Liver (tissue), 9 donors: ENCODE measurements around the gene MOK. TPM values are rescaled to one million over a fixed set of nuclear protein-coding genes. Genes with fewer than 3 reads are reported as not detected.

Source experiments
- DNase-seq: peaks from one replicate; pipeline ENCODE4 v3.0.0-alpha.2; 2017; ENCODE audit warnings: low spot score
- H3K27ac ChIP-seq, 2 donors: one replicate each; pipeline ENCODE4 v1.7.0; 2013; ENCODE audit warnings: inconsistent platforms in 2 of 2, low read length in 2 of 2, control low read depth in 1 of 2, low read depth in 1 of 2, mild to moderate bottlenecking in 1 of 2
- H3K27me3 ChIP-seq, 4 donors: one replicate each; pipeline versions ENCODE4 v1.6.1 to v1.7.0; 2013; ENCODE audit warnings: low read length in 3 of 4, inconsistent platforms in 1 of 4, mild to moderate bottlenecking in 1 of 4, moderate library complexity in 1 of 4; ENCODE audit not compliant: control insufficient read depth in 4 of 4, insufficient read depth in 4 of 4
- H3K36me3 ChIP-seq, 4 donors: one replicate each; pipeline versions ENCODE4 v1.6.1 to v1.7.0; 2013; ENCODE audit warnings: low read length in 3 of 4, mild to moderate bottlenecking in 3 of 4, low read depth in 1 of 4, moderate library complexity in 1 of 4; ENCODE audit not compliant: control insufficient read depth in 4 of 4, insufficient read depth in 3 of 4
- H3K4me1 ChIP-seq, 4 donors: one replicate each; pipeline versions ENCODE4 v1.6.1 to v1.7.0; 2013; ENCODE audit warnings: low read length in 3 of 4, mild to moderate bottlenecking in 3 of 4, moderate library complexity in 1 of 4; ENCODE audit not compliant: control insufficient read depth in 4 of 4, insufficient read depth in 4 of 4
- H3K4me3 ChIP-seq, 3 donors: one replicate each; pipeline versions ENCODE4 v1.6.1 to v1.7.0; 2013; ENCODE audit warnings: low read length in 3 of 3, control low read depth in 1 of 3, low read depth in 1 of 3, mild to moderate bottlenecking in 1 of 3
- H3K9ac ChIP-seq, 2 donors: one replicate each; pipeline ENCODE4 v1.7.0; 2013; ENCODE audit warnings: low read length in 2 of 2, mild to moderate bottlenecking in 2 of 2, moderate library complexity in 2 of 2, control low read depth in 1 of 2, low read depth in 1 of 2
- H3K9me3 ChIP-seq, 4 donors: one replicate each; pipeline versions ENCODE4 v1.6.1 to v1.7.0; 2013; ENCODE audit warnings: low read length in 3 of 4; ENCODE audit not compliant: control insufficient read depth in 4 of 4
- EGR1 ChIP-seq, 2 donors: IDR thresholded peaks; 2 replicates each; pipeline ENCODE4 v1.6.1; 2016 to 2018; ENCODE audit warnings: antibody characterized with exemption in 2 of 2, low read depth in 2 of 2
- FOXA1 ChIP-seq: IDR thresholded peaks from 2 replicates; pipeline ENCODE4 v1.6.1; 2016; ENCODE audit warnings: antibody characterized with exemption
- FOXA2 ChIP-seq: IDR thresholded peaks from 2 replicates; pipeline ENCODE4 v1.6.1; 2016; ENCODE audit warnings: antibody characterized with exemption
- GABPA ChIP-seq, 2 donors: IDR thresholded peaks in 1 of 2; conservative IDR thresholded peaks in 1 of 2; 2 replicates each; pipeline ENCODE4 v1.6.1; 2016; ENCODE audit warnings: antibody characterized with exemption in 2 of 2, mild to moderate bottlenecking in 1 of 2, moderate library complexity in 1 of 2
- HNF4A ChIP-seq, 2 donors: conservative IDR thresholded peaks; 2 replicates each; pipeline ENCODE4 v1.6.1; 2016; ENCODE audit warnings: antibody characterized with exemption in 2 of 2, mild to moderate bottlenecking in 2 of 2
- HNF4G ChIP-seq: IDR thresholded peaks from 2 replicates; pipeline ENCODE4 v1.6.1; 2016; ENCODE audit warnings: antibody characterized with exemption
- JUND ChIP-seq, 2 donors: IDR thresholded peaks; 2 replicates each; pipeline ENCODE4 v1.6.1; 2016; ENCODE audit warnings: antibody characterized with exemption in 2 of 2
- NR2F2 ChIP-seq: IDR thresholded peaks from 2 replicates; pipeline ENCODE4 v1.6.1; 2016; ENCODE audit warnings: antibody characterized with exemption
- RAD21 ChIP-seq, 2 donors: IDR thresholded peaks; 2 replicates each; pipeline ENCODE4 v1.6.1; 2016; ENCODE audit warnings: antibody characterized with exemption in 2 of 2, mild to moderate bottlenecking in 2 of 2
- RXRA ChIP-seq, 2 donors: IDR thresholded peaks; 2 replicates each; pipeline ENCODE4 v1.6.1; 2017 to 2018; ENCODE audit warnings: antibody characterized with exemption in 2 of 2, mild to moderate bottlenecking in 1 of 2
- YY1 ChIP-seq: IDR thresholded peaks from 2 replicates; pipeline ENCODE4 v1.6.1; 2016; ENCODE audit warnings: antibody characterized with exemption, mild to moderate bottlenecking
- WGBS: extraction: QIAGEN DNeasy Blood & Tissue Kit; methylation state at CpG from one replicate; pipeline ENCODE4 v1.1.7; 2013; 5-methylcytosine and 5-hydroxymethylcytosine counted together
- polyA plus RNA-seq, 2 donors: library from polyadenylated mRNA; stranded (reverse) in 1 of 2; unstranded in 1 of 2; fragments of 200-250 nt in 1 of 2; fragments of >200 nt in 1 of 2; fragmentation: Nextera tagmentation in 1 of 2; extraction: Ambion mirVana in 1 of 2; gene quantifications; one replicate each; pipeline versions ENCODE4 v1.2.1 to v1.2.3, GENCODE V29; 2013 to 2015
- total RNA-seq, 2 donors: library from RNA; depleted of rRNA; stranded (reverse); fragments of >200 nt; gene quantifications; one replicate each; pipeline ENCODE4 v1.2.3, GENCODE V29; 2014
- TF ChIP-seq, protein P1 (sequence below): fragments of 150-350 bp; IDR thresholded peaks from 2 replicates; pipeline ENCODE4 v1.5.1; 2017; ENCODE audit warnings: improper control_type of control experiment, low read depth, low read length; ENCODE audit not compliant: missing input control
- TF ChIP-seq, protein P2 (sequence below): IDR thresholded peaks from 2 replicates; pipeline ENCODE4 v1.6.1; 2016; ENCODE audit warnings: antibody characterized with exemption
- TF ChIP-seq, protein P3 (sequence below): IDR thresholded peaks from 2 replicates; pipeline ENCODE4 v1.6.1; 2016; ENCODE audit warnings: antibody characterized with exemption
- TF ChIP-seq, protein P4 (sequence below): IDR thresholded peaks from 2 replicates; pipeline ENCODE4 v1.6.1; 2016; ENCODE audit warnings: antibody characterized with exemption, mild to moderate bottlenecking
- TF ChIP-seq, protein P5 (sequence below): IDR thresholded peaks from 2 replicates; pipeline ENCODE4 v1.6.1; 2016; ENCODE audit warnings: antibody characterized with exemption
- donor health status: healthy.
- donor health status: healthy.
- donor health status: healthy.
- donor health status: healthy.
- donor health status: healthy.

The MOK gene
- total and polyA plus RNA-seq, 4 donors = 2.4 to 6.4 (median 2.9) TPM

DNA sequence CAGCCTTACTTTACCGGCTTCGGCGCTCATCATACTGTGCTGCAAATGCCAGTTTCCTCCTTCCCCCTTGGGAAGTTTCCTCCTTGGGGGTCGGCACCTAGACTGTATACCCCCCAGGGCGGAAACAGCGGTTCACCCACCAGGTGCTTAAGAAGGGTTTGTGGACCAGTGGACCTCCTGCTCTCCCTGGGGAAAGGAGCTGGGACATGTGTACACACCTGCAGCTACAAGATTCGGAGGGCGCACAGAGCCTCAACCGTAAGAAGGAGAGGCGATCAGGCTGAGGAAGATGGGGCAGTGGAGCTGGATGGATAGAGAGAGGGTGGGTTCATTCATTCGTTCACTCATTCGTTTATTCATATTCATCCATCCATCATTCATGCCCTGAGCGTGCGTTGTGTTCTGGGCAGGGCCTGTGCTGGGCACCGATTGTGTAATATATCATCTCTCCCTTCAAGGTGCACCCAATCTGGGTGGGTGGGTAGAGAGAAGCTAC lies 13.9 kb upstream of the MOK start:
- TF ChIP-seq, protein P1, sequence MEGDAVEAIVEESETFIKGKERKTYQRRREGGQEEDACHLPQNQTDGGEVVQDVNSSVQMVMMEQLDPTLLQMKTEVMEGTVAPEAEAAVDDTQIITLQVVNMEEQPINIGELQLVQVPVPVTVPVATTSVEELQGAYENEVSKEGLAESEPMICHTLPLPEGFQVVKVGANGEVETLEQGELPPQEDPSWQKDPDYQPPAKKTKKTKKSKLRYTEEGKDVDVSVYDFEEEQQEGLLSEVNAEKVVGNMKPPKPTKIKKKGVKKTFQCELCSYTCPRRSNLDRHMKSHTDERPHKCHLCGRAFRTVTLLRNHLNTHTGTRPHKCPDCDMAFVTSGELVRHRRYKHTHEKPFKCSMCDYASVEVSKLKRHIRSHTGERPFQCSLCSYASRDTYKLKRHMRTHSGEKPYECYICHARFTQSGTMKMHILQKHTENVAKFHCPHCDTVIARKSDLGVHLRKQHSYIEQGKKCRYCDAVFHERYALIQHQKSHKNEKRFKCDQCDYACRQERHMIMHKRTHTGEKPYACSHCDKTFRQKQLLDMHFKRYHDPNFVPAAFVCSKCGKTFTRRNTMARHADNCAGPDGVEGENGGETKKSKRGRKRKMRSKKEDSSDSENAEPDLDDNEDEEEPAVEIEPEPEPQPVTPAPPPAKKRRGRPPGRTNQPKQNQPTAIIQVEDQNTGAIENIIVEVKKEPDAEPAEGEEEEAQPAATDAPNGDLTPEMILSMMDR = no peak
- TF ChIP-seq, protein P2, sequence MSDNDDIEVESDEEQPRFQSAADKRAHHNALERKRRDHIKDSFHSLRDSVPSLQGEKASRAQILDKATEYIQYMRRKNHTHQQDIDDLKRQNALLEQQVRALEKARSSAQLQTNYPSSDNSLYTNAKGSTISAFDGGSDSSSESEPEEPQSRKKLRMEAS = no peak
- TF ChIP-seq FOXA2 (no peak), RXRA (IDR thresholded peaks at IDR 0.05) (no peak), JUND (IDR thresholded peaks at IDR 0.05) (no peak), HNF4A (conservative IDR thresholded peaks at IDR 0.05) (no peak), YY1 (no peak), HNF4G (no peak), GABPA (IDR thresholded peaks at IDR 0.05 in 1 of 2, conservative IDR thresholded peaks at IDR 0.05 in 1 of 2) (no peak), NR2F2 (no peak), FOXA1 (no peak), EGR1 (IDR thresholded peaks at IDR 0.05; ENCODE audit: low read depth in 2 of 2) (no peak), RAD21 (IDR thresholded peaks at IDR 0.05) (no peak)
- TF ChIP-seq, protein P3, sequence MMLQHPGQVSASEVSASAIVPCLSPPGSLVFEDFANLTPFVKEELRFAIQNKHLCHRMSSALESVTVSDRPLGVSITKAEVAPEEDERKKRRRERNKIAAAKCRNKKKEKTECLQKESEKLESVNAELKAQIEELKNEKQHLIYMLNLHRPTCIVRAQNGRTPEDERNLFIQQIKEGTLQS = no peak
- TF ChIP-seq, protein P4, sequence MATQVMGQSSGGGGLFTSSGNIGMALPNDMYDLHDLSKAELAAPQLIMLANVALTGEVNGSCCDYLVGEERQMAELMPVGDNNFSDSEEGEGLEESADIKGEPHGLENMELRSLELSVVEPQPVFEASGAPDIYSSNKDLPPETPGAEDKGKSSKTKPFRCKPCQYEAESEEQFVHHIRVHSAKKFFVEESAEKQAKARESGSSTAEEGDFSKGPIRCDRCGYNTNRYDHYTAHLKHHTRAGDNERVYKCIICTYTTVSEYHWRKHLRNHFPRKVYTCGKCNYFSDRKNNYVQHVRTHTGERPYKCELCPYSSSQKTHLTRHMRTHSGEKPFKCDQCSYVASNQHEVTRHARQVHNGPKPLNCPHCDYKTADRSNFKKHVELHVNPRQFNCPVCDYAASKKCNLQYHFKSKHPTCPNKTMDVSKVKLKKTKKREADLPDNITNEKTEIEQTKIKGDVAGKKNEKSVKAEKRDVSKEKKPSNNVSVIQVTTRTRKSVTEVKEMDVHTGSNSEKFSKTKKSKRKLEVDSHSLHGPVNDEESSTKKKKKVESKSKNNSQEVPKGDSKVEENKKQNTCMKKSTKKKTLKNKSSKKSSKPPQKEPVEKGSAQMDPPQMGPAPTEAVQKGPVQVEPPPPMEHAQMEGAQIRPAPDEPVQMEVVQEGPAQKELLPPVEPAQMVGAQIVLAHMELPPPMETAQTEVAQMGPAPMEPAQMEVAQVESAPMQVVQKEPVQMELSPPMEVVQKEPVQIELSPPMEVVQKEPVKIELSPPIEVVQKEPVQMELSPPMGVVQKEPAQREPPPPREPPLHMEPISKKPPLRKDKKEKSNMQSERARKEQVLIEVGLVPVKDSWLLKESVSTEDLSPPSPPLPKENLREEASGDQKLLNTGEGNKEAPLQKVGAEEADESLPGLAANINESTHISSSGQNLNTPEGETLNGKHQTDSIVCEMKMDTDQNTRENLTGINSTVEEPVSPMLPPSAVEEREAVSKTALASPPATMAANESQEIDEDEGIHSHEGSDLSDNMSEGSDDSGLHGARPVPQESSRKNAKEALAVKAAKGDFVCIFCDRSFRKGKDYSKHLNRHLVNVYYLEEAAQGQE = no peak
- TF ChIP-seq, protein P5, sequence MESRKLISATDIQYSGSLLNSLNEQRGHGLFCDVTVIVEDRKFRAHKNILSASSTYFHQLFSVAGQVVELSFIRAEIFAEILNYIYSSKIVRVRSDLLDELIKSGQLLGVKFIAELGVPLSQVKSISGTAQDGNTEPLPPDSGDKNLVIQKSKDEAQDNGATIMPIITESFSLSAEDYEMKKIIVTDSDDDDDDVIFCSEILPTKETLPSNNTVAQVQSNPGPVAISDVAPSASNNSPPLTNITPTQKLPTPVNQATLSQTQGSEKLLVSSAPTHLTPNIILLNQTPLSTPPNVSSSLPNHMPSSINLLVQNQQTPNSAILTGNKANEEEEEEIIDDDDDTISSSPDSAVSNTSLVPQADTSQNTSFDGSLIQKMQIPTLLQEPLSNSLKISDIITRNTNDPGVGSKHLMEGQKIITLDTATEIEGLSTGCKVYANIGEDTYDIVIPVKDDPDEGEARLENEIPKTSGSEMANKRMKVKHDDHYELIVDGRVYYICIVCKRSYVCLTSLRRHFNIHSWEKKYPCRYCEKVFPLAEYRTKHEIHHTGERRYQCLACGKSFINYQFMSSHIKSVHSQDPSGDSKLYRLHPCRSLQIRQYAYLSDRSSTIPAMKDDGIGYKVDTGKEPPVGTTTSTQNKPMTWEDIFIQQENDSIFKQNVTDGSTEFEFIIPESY = no peak
- Histone ChIP-seq H3K4me3 (peak overlapping the region in 2 of 3 donors; percentile 80 to 87), H3K36me3 (no peaks in the 10 kb centered on the region), H3K27me3 (no peaks in the 10 kb centered on the region), H3K27ac (peak overlapping the region; percentile 76 to 91), H3K9ac (peak overlapping the region in 1 of 2 donors; percentile 83), H3K9me3 (no peaks in the 10 kb centered on the region), H3K4me1 (peaks cover 7 to 58% (median 41%) of the 10 kb centered on the region in 4 donors)
- no peak for DNase-seq
- 78% methylated on average over 15 of the region's 15 CpGs for WGBS
